K562 (cell line): ENCODE data around the gene SFMBT2. TPM values are rescaled to one million over a fixed set of nuclear protein-coding genes. Genes with fewer than 3 reads are reported as not detected.
"Not testable (repeated sequence)": the region's sequence is repeated elsewhere in the genome, so short reads cannot be mapped to it uniquely, and the experiment has no call there.

Experiments
- ATAC-seq: fragments of 200-7000 bp; cut with Tn5 transposase; 3 replicates; pipeline ENCODE4 v1.9.1; 2020; ENCODE audit warnings: moderate library complexity
- BruUV-seq: library from RNA; stranded (reverse); fragments of 400-500 nt; replicated peaks from 2 replicates; lab custom pipeline; 2021; lab: Mats Ljungman, UMichigan
- CTCF ChIA-PET: fragments of 300-600 bp; formaldehyde crosslinking; extraction: SDS; loops from one replicate; lab custom pipeline; 2021; ENCODE audit warnings: low intra/inter-chr PET ratio; lab: Yijun Ruan, JAX
- POLR2A ChIA-PET: fragments of 300-600, 350-650 bp; sonication (Branson Sonifier 250); formaldehyde crosslinking; extraction: SDS; loops from one replicate; lab custom pipeline; 2021; ENCODE audit warnings: antibody characterized with exemption, inconsistent platforms; lab: Yijun Ruan, JAX
- DNase-seq, 4 experiments: peaks; one replicate each; pipeline versions ENCODE4 v3.0.0 to v3.0.0-alpha.2; 2011 to 2018; ENCODE audit warnings: low spot score in 3 of 4, mixed read lengths in 3 of 4; ENCODE audit errors: extremely low read depth in 1 of 4
- FAIRE-seq: peaks from 2 replicates; lab custom pipeline; 2011; peaks lifted over from hg19 to GRCh38; lab: Jason Lieb, UNC
- H2AFZ ChIP-seq: 2 replicates; pipeline ENCODE4 v1.6.0; 2011; ENCODE audit warnings: low read depth, low read length, control low read depth, inconsistent platforms
- H3K27ac ChIP-seq: fragments of 200-600 bp; 3 replicates; pipeline ENCODE4 v1.8.0; 2011; ENCODE audit warnings: low read depth, mild to moderate bottlenecking, control low read depth, inconsistent platforms, low read length, moderate library complexity, mixed read lengths; ENCODE audit errors: extremely low read depth
- H3K27me3 ChIP-seq, 2 experiments: fragments of 300-600 bp in 1 of 2; 2 replicates in 1 of 2; 3 replicates in 1 of 2; pipeline versions ENCODE4 v1.6.0 to v1.8.0; 2011; ENCODE audit warnings: inconsistent platforms in 2 of 2, low read length in 2 of 2, mild to moderate bottlenecking in 1 of 2, mixed read lengths in 1 of 2, moderate library complexity in 1 of 2; ENCODE audit not compliant: control insufficient read depth in 2 of 2, insufficient read depth in 2 of 2
- H3K36me3 ChIP-seq: fragments of 300-600 bp; 3 replicates; pipeline ENCODE4 v1.8.0; 2011; ENCODE audit warnings: mild to moderate bottlenecking, low read length, inconsistent platforms; ENCODE audit not compliant: control insufficient read depth, insufficient read depth
- H3K4me1 ChIP-seq, 2 experiments: fragments of 200-600 bp in 1 of 2; replicated peaks in 1 of 2; 2 replicates in 1 of 2; 3 replicates in 1 of 2; pipeline versions ENCODE4 v1.5.1 to v1.8.0; 2011; ENCODE audit warnings: inconsistent platforms in 2 of 2, low read length in 2 of 2, mild to moderate bottlenecking in 1 of 2, mixed read lengths in 1 of 2, moderate library complexity in 1 of 2; ENCODE audit not compliant: control insufficient read depth in 2 of 2, insufficient read depth in 2 of 2
- H3K4me2 ChIP-seq: 2 replicates; pipeline ENCODE4 v1.6.1; 2011; ENCODE audit warnings: low read length, control low read depth, inconsistent platforms, mixed read lengths; ENCODE audit not compliant: insufficient read depth
- H3K4me3 ChIP-seq: fragments of 200-600 bp; sonication (generic), shearing (Covaris generic); 2 replicates; pipeline ENCODE4 v1.5.1; 2016; ENCODE audit warnings: control low read depth, inconsistent platforms
- H3K79me2 ChIP-seq: fragments of 200-600 bp; 3 replicates; pipeline ENCODE4 v1.8.0; 2011; ENCODE audit warnings: low read length, inconsistent platforms; ENCODE audit not compliant: control insufficient read depth, insufficient read depth
- H3K9ac ChIP-seq, 2 experiments: 2 replicates each; pipeline versions ENCODE4 v1.6.0 to v1.6.1; 2011; ENCODE audit warnings: low read depth in 2 of 2, low read length in 2 of 2, control low read depth in 1 of 2, inconsistent platforms in 1 of 2, mild to moderate bottlenecking in 1 of 2, mixed read lengths in 1 of 2; ENCODE audit not compliant: insufficient read depth in 1 of 2
- H3K9me1 ChIP-seq: one replicate; pipeline ENCODE4 v1.6.0; 2011; ENCODE audit warnings: inconsistent platforms, mild to moderate bottlenecking, low read length, moderate library complexity; ENCODE audit not compliant: control insufficient read depth, insufficient read depth
- H3K9me3 ChIP-seq: replicated peaks from 2 replicates; pipeline ENCODE4 v1.5.1; 2011; ENCODE audit warnings: low read depth, low read length, inconsistent platforms; ENCODE audit not compliant: control insufficient read depth, insufficient read depth
- H4K20me1 ChIP-seq: replicated peaks from 2 replicates; pipeline ENCODE4 v1.6.1; 2011; ENCODE audit warnings: low read length, inconsistent platforms, mixed read lengths; ENCODE audit not compliant: control insufficient read depth, insufficient read depth
- MAFG ChIP-seq: fragments of 450-650 bp; conservative IDR thresholded peaks from 2 replicates; pipeline ENCODE4 v1.6.1; 2016; ENCODE audit warnings: missing genetic modification characterization, missing compliant biosample characterization
- TAF9B ChIP-seq: fragments of 450-650 bp; IDR thresholded peaks from 2 replicates; pipeline ENCODE4 v1.6.1; 2018; ENCODE audit warnings: mild to moderate bottlenecking; ENCODE audit not compliant: partially characterized antibody
- ZNF146 ChIP-seq: IDR thresholded peaks from one replicate; pipeline ENCODE4 v1.6.1; 2018; ENCODE audit warnings: missing compliant biosample characterization; ENCODE audit not compliant: unreplicated experiment
- WGBS: fragments of 100-300 bp; shearing (Covaris generic); methylation state at CpG from one replicate; pipeline ENCODE4 v1.1.6; 2016; ENCODE audit warnings: low coverage, mixed read lengths; ENCODE audit not compliant: insufficient coverage; ENCODE audit errors: missing lambda C conversion rate; 5-methylcytosine and 5-hydroxymethylcytosine counted together
- in situ Hi-C: fragments of 300-500 bp; cut with MboI; formaldehyde crosslinking; loops from 4 replicates; pipeline ENCODE4 v1.15.0; 2018; ENCODE audit warnings: inconsistent platforms, mixed read lengths
- intact Hi-C: fragments of 100-400 bp; cut with micrococcal nuclease; formaldehyde crosslinking; loops from 2 replicates; pipeline ENCODE4 v1.14.2; 2022
- polyA plus RNA-seq, 8 experiments: library from polyadenylated mRNA; depleted of rRNA in 4 of 8; stranded (reverse) in 5 of 8; unstranded in 3 of 8; fragments of >200 nt; fragmentation: Nextera tagmentation in 2 of 8; fragmentation: Illumina TruSeq in 1 of 8; extraction: Ambion mirVana in 2 of 8; extraction: Trizol in 1 of 8; gene quantifications; 2 replicates each; pipeline versions ENCODE4 v1.2.1 to v1.2.3, GENCODE V29; 2011 to 2014; ENCODE audit warnings: inconsistent platforms in 1 of 8, missing spikeins in 1 of 8
- total RNA-seq, 7 experiments: library from RNA; depleted of rRNA in 6 of 7; stranded (reverse); fragments of >200 nt in 6 of 7; fragmentation: Illumina TruSeq in 2 of 7; extraction: Trizol in 2 of 7; gene quantifications; 2 replicates each; pipeline versions ENCODE4 v1.2.1 to v1.2.3, GENCODE V29; 2011 to 2021; ENCODE audit warnings: low replicate concordance in 1 of 7

SFMBT2 gene
- total and polyA plus RNA-seq, 9 of the 15 experiments (the other 6 are each of a cell fraction or from before 2014, with no cell fraction given): 1.2 to 13.6 (median 7.6) TPM

DNA sequence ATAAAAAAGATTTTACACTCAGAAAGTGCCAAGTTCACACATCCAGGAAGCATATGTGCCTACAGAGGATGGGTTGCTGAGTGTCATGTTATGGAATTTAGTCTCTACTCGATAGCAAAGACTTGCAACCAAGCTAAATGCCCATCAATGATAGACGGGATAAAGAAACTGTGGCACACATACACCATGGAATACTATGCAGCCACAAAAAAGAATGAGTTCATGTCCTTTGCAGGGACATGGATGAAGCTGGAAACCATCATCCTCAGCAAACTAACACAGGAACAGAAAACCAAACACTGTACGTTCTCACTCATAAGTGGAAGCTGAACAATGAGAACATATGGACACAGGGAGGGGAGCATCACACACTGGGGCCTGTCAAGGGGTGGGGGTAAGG, 198.1 kb downstream of the SFMBT2 start:
- DNase-seq, POLR2A ChIA-PET, H3K9ac ChIP-seq, H3K4me3 ChIP-seq, FAIRE-seq, H3K4me2 ChIP-seq, H2AFZ ChIP-seq, in situ Hi-C loops, BruUV-seq, CTCF ChIA-PET, H3K9me3 ChIP-seq, intact Hi-C loops, H3K9me1 ChIP-seq, ATAC-seq, H3K4me1 ChIP-seq, H3K79me2 ChIP-seq, H3K27ac ChIP-seq, H3K27me3 ChIP-seq, H4K20me1 ChIP-seq: not testable (repeated sequence)
- peak; percentile 59 for TF ChIP-seq ZNF146 (CRISPR knock-in tag)
- H3K36me3 ChIP-seq: peaks cover 14% of the 10 kb centered on the region; the same call in 1 of the 3 replicates
- WGBS: 28% methylated on average over 2 of the region's 3 CpGs

DNA sequence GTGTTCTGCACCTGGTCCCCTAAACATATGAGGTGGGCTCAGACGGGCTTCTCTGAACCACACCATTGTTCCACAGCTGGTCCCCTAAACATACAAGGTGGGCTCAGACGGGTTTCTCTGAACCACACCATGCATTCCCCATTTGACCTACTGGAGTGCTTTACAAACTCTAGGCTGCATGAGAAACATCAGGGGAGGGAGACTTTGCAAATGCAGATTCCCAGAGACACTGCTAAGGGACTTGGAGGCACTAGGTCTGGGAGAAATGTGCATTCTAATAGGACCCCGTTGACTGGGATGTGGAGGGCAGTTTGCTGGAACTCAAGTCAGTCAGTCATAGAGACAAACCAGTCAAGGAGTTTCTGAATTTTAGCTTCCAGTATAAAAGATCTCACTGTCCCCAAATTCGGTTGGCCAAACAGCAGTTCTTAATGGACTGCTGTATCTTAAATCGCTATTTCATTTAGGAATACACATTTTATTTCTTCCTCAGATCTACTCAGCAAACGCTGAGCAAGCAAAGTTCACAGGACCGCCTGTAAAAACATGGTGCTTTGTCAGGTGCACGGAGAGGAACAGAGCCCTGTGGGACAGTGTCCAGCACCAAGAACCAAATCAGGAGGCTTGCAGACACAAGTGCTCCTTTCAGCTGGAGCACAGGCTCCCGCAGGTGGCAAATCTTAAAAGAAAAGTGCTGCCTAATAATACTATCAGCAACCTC, 198.8 kb downstream of the SFMBT2 start:
- POLR2A ChIA-PET: no interaction called here
- no peaks in the 10 kb centered on the region for H3K27me3 ChIP-seq
- intact Hi-C loops: loop anchor here (1.0 kb wide), 1 partner anchor 9 kb away; no protein-coding TSS in a partner anchor
- no peak overlapping the region for H3K9ac ChIP-seq
- in situ Hi-C loops: no loop called here
- no peak overlapping the region for H3K4me3 ChIP-seq
- TF ChIP-seq TAF9B (no peak), MAFG (0 out of 2 replicates have a peak, but pooled peaks have one; percentile 9)
- H3K79me2 ChIP-seq: no peaks in the 10 kb centered on the region
- peaks cover 14% of the 10 kb centered on the region; the same call in 1 of the 3 replicates for H3K36me3 ChIP-seq
- no peaks in the 10 kb centered on the region for H4K20me1 ChIP-seq
- H3K9me3 ChIP-seq: no peaks in the 10 kb centered on the region
- DNase-seq (no peak), FAIRE-seq (no peak), ATAC-seq (no peak)
- CTCF ChIA-PET: no interaction called here
- H3K9me1 ChIP-seq: no peaks in the 10 kb centered on the region
- no peak overlapping the region for H3K27ac ChIP-seq
- H2AFZ ChIP-seq: no peak overlapping the region
- H3K4me2 ChIP-seq: no peak overlapping the region
- H3K4me1 ChIP-seq: peaks cover 0 to under 1% of the 10 kb centered on the region in 2 experiments; a peak in 2 of 5 replicates
- no TSS peak for BruUV-seq
- WGBS: 62% methylated on average over 9 of the region's 9 CpGs
